HepG2 (cell line): ENCODE data around the gene HAUS2. TPM values are rescaled to one million over a fixed set of nuclear protein-coding genes. Genes with fewer than 3 reads are reported as not detected.
A peak's percentile ranks its signal among the peaks of the same experiment; 100 is the strongest.

Experiments
- CC2D1A ChIP-seq: sonication (generic); formaldehyde crosslinking; IDR thresholded peaks from 2 replicates; pipeline ENCODE4 v1.8.1; 2023; ENCODE audit warnings: mild to moderate bottlenecking, missing genetic modification reagents
- ETV5 ChIP-seq: IDR thresholded peaks from 2 replicates; pipeline ENCODE4 v1.6.1; 2018; ENCODE audit warnings: missing biosample characterization, missing genetic modification reagents, inconsistent platforms, borderline replicate concordance
- EZH2 ChIP-seq: conservative IDR thresholded peaks from 2 replicates; pipeline ENCODE4 v1.6.1; 2012; ENCODE audit warnings: mild to moderate bottlenecking, low read depth, low read length, moderate library complexity
- GATA4 ChIP-seq: sonication (generic); IDR thresholded peaks from 2 replicates; pipeline ENCODE4 v1.6.1; 2016; ENCODE audit warnings: antibody characterized with exemption, low read depth, borderline replicate concordance
- HMGA1 ChIP-seq: sonication (generic); formaldehyde crosslinking; conservative IDR thresholded peaks from 2 replicates; pipeline ENCODE4 v1.4.0; 2020; ENCODE audit warnings: missing genetic modification reagents
- POLR2AphosphoS2 ChIP-seq: IDR thresholded peaks from 2 replicates; pipeline ENCODE4 v1.6.1; 2011; ENCODE audit warnings: low read depth, low read length, improper control_type of control experiment
- ZFP1 ChIP-seq: IDR thresholded peaks from 2 replicates; pipeline ENCODE4 v1.6.1; 2016
- ZNF589 ChIP-seq: sonication (generic); formaldehyde crosslinking; conservative IDR thresholded peaks from 2 replicates; pipeline ENCODE4 v1.8.0; 2022; ENCODE audit warnings: mild to moderate bottlenecking, moderate library complexity, missing genetic modification reagents
- ZNF775 ChIP-seq: sonication (generic); formaldehyde crosslinking; IDR thresholded peaks from 2 replicates; pipeline ENCODE4 v1.4.0; 2020; ENCODE audit warnings: missing genetic modification reagents, mild to moderate bottlenecking, moderate library complexity, borderline replicate concordance
- ZSCAN25 ChIP-seq: sonication (generic); formaldehyde crosslinking; IDR thresholded peaks from 2 replicates; pipeline ENCODE4 v1.8.0; 2022; ENCODE audit warnings: mild to moderate bottlenecking, missing genetic modification reagents
- polyA plus RNA-seq, 8 experiments: library from polyadenylated mRNA; depleted of rRNA in 3 of 8; stranded (reverse) in 7 of 8; unstranded in 1 of 8; fragments of >200 nt; fragmentation: Illumina TruSeq in 4 of 8; extraction: Trizol in 4 of 8; gene quantifications; 2 replicates each; pipeline versions ENCODE4 v1.2.1 to v1.2.3, GENCODE V29; 2011 to 2016; ENCODE audit warnings: low read depth in 4 of 8, missing spikeins in 1 of 8, mixed read lengths in 1 of 8; ENCODE audit not compliant: insufficient read depth in 1 of 8
- total RNA-seq, 5 experiments: library from RNA; depleted of rRNA; stranded (reverse); fragments of >200 nt; fragmentation: Illumina TruSeq; extraction: Trizol; gene quantifications; 2 replicates each; pipeline ENCODE4 v1.2.3, GENCODE V29; 2016; ENCODE audit warnings: low read depth in 1 of 5
- TF ChIP-seq, protein P1 (sequence below): sonication (generic); formaldehyde crosslinking; IDR thresholded peaks from 2 replicates; pipeline ENCODE4 v1.4.0; 2020; ENCODE audit warnings: mild to moderate bottlenecking, missing genetic modification reagents, borderline replicate concordance
- TF ChIP-seq, protein P2 (sequence below): sonication (generic); formaldehyde crosslinking; IDR thresholded peaks from 2 replicates; pipeline ENCODE4 v1.4.0; 2020; ENCODE audit warnings: missing genetic modification reagents, mild to moderate bottlenecking, borderline replicate concordance
- TF ChIP-seq, protein P3 (sequence below): sonication (generic); formaldehyde crosslinking; IDR thresholded peaks from 2 replicates; pipeline ENCODE4 v1.4.0; 2020; ENCODE audit warnings: low read depth, mild to moderate bottlenecking, missing genetic modification reagents
- TF ChIP-seq, protein P4 (sequence below): sonication (generic); formaldehyde crosslinking; IDR thresholded peaks from 2 replicates; pipeline ENCODE4 v1.8.0; 2022; ENCODE audit warnings: mild to moderate bottlenecking, missing genetic modification reagents, borderline replicate concordance
- TF ChIP-seq, protein P5 (sequence below): sonication (generic); formaldehyde crosslinking; IDR thresholded peaks from 2 replicates; pipeline ENCODE4 v1.5.0; 2020; ENCODE audit warnings: mild to moderate bottlenecking, missing genetic modification reagents
- TF ChIP-seq, protein P6 (sequence below): sonication (generic); formaldehyde crosslinking; conservative IDR thresholded peaks from 2 replicates; pipeline ENCODE4 v1.8.0; 2022; ENCODE audit warnings: missing genetic modification reagents

HAUS2 gene
- total and polyA plus RNA-seq, 2 of the 13 experiments (the other 11 are each of a cell fraction or from before 2014, with no cell fraction given) = 11.6 to 32.9 TPM

DNA sequence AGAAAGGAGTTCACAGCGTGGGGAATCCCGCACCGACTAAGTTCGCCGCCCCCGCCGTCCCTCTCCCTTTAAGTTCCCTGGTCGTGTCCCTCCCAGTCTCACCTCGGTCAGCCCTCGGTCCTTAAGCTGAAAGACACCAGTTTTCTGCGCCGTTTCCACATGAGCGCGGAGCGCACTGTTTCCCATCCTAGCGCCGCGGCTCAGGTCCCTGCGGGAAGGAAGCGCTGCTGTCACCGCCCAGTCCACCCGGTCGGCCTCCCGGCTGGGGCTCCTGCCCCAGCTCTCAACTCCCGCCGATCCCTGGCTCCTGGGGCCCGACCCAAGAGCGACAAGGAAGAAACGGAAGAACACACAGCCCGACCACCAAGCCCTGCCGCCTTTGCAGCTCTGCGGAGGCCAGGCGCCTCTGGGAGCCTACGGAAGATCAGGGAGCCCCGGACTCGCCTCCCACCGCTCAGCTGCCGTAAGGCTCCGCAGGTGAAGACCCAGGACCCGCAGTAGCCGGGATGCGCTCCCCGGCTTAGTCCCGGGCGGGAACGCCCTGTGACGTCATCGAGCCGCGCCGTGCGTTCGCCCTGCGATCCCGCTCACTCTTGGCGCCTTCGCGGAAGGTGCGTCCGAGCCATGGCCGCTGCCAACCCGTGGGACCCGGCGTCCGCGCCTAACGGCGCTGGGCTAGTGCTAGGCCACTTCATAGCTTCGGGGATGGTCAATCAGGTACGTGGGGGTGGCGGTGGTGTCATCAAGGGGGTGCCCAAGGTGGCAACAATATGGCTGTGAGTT lies at the start of gene HAUS2, which contains the start of gene LRRC57 (continued):
- TF ChIP-seq ZNF775 = no peak
- no peak for TF ChIP-seq CC2D1A
- TF ChIP-seq ZSCAN25 (CRISPR knock-in tag) = peak; percentile 43; the same call in 1 of the 2 replicates
- TF ChIP-seq ZFP1 = no peak; the same call in 1 of the 2 replicates
- TF ChIP-seq ETV5 (CRISPR knock-in tag) = no peak; the same call in 1 of the 2 replicates
- TF ChIP-seq, protein P1, sequence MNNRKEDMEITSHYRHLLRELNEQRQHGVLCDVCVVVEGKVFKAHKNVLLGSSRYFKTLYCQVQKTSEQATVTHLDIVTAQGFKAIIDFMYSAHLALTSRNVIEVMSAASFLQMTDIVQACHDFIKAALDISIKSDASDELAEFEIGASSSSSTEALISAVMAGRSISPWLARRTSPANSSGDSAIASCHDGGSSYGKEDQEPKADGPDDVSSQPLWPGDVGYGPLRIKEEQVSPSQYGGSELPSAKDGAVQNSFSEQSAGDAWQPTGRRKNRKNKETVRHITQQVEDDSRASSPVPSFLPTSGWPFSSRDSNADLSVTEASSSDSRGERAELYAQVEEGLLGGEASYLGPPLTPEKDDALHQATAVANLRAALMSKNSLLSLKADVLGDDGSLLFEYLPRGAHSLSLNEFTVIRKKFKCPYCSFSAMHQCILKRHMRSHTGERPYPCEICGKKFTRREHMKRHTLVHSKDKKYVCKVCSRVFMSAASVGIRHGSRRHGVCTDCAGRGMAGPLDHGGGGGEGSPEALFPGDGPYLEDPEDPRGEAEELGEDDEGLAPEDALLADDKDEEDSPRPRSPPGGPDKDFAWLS (CRISPR knock-in tag) = no peak
- TF ChIP-seq, protein P2, sequence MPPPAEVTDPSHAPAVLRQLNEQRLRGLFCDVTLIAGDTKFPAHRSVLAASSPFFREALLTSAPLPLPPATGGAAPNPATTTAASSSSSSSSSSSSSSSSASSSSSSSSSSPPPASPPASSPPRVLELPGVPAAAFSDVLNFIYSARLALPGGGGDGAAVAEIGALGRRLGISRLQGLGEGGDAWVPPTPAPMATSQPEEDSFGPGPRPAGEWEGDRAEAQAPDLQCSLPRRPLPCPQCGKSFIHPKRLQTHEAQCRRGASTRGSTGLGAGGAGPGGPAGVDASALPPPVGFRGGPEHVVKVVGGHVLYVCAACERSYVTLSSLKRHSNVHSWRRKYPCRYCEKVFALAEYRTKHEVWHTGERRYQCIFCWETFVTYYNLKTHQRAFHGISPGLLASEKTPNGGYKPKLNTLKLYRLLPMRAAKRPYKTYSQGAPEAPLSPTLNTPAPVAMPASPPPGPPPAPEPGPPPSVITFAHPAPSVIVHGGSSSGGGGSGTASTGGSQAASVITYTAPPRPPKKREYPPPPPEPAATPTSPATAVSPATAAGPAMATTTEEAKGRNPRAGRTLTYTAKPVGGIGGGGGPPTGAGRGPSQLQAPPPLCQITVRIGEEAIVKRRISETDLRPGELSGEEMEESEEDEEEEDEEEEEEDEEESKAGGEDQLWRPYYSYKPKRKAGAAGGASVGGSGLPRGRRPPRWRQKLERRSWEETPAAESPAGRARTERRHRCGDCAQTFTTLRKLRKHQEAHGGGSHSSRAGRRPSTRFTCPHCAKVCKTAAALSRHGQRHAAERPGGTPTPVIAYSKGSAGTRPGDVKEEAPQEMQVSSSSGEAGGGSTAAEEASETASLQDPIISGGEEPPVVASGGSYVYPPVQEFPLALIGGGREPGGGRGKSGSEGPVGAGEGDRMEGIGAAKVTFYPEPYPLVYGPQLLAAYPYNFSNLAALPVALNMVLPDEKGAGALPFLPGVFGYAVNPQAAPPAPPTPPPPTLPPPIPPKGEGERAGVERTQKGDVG (CRISPR knock-in tag) = peak; percentile 75; the same call in 1 of the 2 replicates
- TF ChIP-seq, protein P3, sequence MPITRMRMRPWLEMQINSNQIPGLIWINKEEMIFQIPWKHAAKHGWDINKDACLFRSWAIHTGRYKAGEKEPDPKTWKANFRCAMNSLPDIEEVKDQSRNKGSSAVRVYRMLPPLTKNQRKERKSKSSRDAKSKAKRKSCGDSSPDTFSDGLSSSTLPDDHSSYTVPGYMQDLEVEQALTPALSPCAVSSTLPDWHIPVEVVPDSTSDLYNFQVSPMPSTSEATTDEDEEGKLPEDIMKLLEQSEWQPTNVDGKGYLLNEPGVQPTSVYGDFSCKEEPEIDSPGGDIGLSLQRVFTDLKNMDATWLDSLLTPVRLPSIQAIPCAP (CRISPR knock-in tag) = no peak
- TF ChIP-seq EZH2 = no peak
- TF ChIP-seq GATA4 = peak; percentile 66; the same call in 1 of the 2 replicates
- TF ChIP-seq POLR2AphosphoS2 = no peak; the same call in 1 of the 2 replicates
- TF ChIP-seq, protein P4, sequence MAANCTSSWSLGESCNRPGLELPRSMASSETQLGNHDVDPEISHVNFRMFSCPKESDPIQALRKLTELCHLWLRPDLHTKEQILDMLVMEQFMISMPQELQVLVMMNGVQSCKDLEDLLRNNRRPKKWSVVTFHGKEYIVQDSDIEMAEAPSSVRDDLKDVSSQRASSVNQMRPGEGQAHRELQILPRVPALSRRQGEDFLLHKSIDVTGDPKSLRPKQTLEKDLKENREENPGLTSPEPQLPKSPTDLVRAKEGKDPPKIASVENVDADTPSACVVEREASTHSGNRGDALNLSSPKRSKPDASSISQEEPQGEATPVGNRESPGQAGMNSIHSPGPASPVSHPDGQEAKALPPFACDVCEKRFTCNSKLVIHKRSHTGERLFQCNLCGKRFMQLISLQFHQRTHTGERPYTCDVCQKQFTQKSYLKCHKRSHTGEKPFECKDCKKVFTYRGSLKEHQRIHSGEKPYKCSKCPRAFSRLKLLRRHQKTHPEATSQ (CRISPR knock-in tag) = no peak; the same call in 1 of the 2 replicates
- TF ChIP-seq HMGA1 (CRISPR knock-in tag) = no peak
- TF ChIP-seq, protein P5, sequence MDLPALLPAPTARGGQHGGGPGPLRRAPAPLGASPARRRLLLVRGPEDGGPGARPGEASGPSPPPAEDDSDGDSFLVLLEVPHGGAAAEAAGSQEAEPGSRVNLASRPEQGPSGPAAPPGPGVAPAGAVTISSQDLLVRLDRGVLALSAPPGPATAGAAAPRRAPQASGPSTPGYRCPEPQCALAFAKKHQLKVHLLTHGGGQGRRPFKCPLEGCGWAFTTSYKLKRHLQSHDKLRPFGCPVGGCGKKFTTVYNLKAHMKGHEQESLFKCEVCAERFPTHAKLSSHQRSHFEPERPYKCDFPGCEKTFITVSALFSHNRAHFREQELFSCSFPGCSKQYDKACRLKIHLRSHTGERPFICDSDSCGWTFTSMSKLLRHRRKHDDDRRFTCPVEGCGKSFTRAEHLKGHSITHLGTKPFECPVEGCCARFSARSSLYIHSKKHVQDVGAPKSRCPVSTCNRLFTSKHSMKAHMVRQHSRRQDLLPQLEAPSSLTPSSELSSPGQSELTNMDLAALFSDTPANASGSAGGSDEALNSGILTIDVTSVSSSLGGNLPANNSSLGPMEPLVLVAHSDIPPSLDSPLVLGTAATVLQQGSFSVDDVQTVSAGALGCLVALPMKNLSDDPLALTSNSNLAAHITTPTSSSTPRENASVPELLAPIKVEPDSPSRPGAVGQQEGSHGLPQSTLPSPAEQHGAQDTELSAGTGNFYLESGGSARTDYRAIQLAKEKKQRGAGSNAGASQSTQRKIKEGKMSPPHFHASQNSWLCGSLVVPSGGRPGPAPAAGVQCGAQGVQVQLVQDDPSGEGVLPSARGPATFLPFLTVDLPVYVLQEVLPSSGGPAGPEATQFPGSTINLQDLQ (CRISPR knock-in tag) = no peak
- no peak for TF ChIP-seq ZNF589 (CRISPR knock-in tag)
- TF ChIP-seq, protein P6, sequence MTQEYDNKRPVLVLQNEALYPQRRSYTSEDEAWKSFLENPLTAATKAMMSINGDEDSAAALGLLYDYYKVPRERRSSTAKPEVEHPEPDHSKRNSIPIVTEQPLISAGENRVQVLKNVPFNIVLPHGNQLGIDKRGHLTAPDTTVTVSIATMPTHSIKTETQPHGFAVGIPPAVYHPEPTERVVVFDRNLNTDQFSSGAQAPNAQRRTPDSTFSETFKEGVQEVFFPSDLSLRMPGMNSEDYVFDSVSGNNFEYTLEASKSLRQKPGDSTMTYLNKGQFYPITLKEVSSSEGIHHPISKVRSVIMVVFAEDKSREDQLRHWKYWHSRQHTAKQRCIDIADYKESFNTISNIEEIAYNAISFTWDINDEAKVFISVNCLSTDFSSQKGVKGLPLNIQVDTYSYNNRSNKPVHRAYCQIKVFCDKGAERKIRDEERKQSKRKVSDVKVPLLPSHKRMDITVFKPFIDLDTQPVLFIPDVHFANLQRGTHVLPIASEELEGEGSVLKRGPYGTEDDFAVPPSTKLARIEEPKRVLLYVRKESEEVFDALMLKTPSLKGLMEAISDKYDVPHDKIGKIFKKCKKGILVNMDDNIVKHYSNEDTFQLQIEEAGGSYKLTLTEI (CRISPR knock-in tag) = no peak
